Thoracic aorta (tissue), 2 donors: ENCODE data around the gene NMU. TPM values are rescaled to one million over a fixed set of nuclear protein-coding genes. Genes with fewer than 3 reads are reported as not detected.

Experiments used
- ATAC-seq: fragments of 150-250 bp; one replicate; pipeline ENCODE4 v1.8.0; 2017; ENCODE audit warnings: low read depth; ENCODE audit not compliant: insufficient number of reproducible peaks, low FRiP score
- DNase-seq: peaks from one replicate; pipeline ENCODE4 v3.0.0-alpha.2; 2020; ENCODE audit warnings: low spot score
- H3K27ac ChIP-seq, 2 donors: fragments of 200-600 bp; sonication (generic); 1 replicate in 1 of 2; 2 replicates in 1 of 2; pipeline ENCODE4 v1.5.1; 2016; ENCODE audit warnings: mild to moderate bottlenecking in 2 of 2, moderate library complexity in 2 of 2
- H3K27me3 ChIP-seq: fragments of 200-600 bp; sonication (generic); replicated peaks from 2 replicates; pipeline ENCODE4 v1.6.0; 2016; ENCODE audit warnings: mild to moderate bottlenecking; ENCODE audit not compliant: insufficient read depth
- H3K36me3 ChIP-seq: fragments of 200-600 bp; sonication (generic); one replicate; pipeline ENCODE4 v1.5.1; 2016
- H3K4me1 ChIP-seq, 2 donors: fragments of 200-600 bp; sonication (generic); 1 replicate in 1 of 2; 2 replicates in 1 of 2; pipeline versions ENCODE4 v1.5.1 to v1.6.0; 2016; ENCODE audit warnings: low read depth in 2 of 2, mild to moderate bottlenecking in 1 of 2; ENCODE audit not compliant: control insufficient read depth in 1 of 2
- H3K4me3 ChIP-seq: fragments of 200-600 bp; sonication (generic); 2 replicates; pipeline ENCODE4 v1.5.1; 2016; ENCODE audit warnings: mild to moderate bottlenecking
- H3K9me3 ChIP-seq: fragments of 200-600 bp; sonication (generic); 2 replicates; pipeline ENCODE4 v1.5.1; 2016
- CTCF ChIP-seq: fragments of 200-600 bp; sonication (generic); IDR thresholded peaks from one replicate; pipeline ENCODE4 v1.5.1; 2019; ENCODE audit warnings: antibody characterized with exemption
- total RNA-seq, 2 donors: library from RNA; depleted of rRNA; stranded (reverse); fragments of >200 nt; gene quantifications; one replicate each; pipeline versions ENCODE4 v1.1.0 to v1.2.3, GENCODE V29; 2016

NMU gene
- total RNA-seq, 2 donors from 2014 or later, result not detected

- no peak for DNase-seq
- Histone ChIP-seq H3K9me3 (no peaks in the 10 kb centered on the region), H3K27ac (no peak overlapping the region), H3K4me3 (no peak overlapping the region), H3K36me3 (no peaks in the 10 kb centered on the region), H3K4me1 (no peaks in the 10 kb centered on the region), H3K27me3 (no peaks in the 10 kb centered on the region)
- TF ChIP-seq CTCF, result no peak
- no peak for ATAC-seq
Measured at GRCh38 chr4:55608591-55608990, 27.5 kb downstream of the NMU start.

- Histone ChIP-seq H3K36me3 (no peaks in the 10 kb centered on the region), H3K4me3 (no peak overlapping the region), H3K27me3 (no peaks in the 10 kb centered on the region), H3K9me3 (no peaks in the 10 kb centered on the region), H3K27ac (no peak overlapping the region), H3K4me1 (no peaks in the 10 kb centered on the region)
- no peak for TF ChIP-seq CTCF
- ATAC-seq (no peak), DNase-seq (no peak)
Measured at GRCh38 chr4:55604996-55605395, 31.1 kb downstream of the NMU start.

- ATAC-seq, result no peak
- H3K27me3 ChIP-seq, result no peaks in the 10 kb centered on the region
- no peaks in the 10 kb centered on the region for H3K9me3 ChIP-seq
- no peak overlapping the region for H3K4me3 ChIP-seq
- H3K27ac ChIP-seq, result no peak overlapping the region
- no peaks in the 10 kb centered on the region for H3K4me1 ChIP-seq
- H3K36me3 ChIP-seq, result no peaks in the 10 kb centered on the region
- no peak for TF ChIP-seq CTCF
- no peak for DNase-seq
Measured at GRCh38 chr4:55600640-55601039, 35.5 kb downstream of the NMU start.

GRCh38 chr4:55598641-55599040, 37.5 kb downstream of the NMU start:
- Histone ChIP-seq H3K27me3 (no peaks in the 10 kb centered on the region), H3K9me3 (no peaks in the 10 kb centered on the region), H3K27ac (no peak overlapping the region), H3K4me3 (no peak overlapping the region), H3K36me3 (no peaks in the 10 kb centered on the region), H3K4me1 (no peaks in the 10 kb centered on the region)
- no peak for TF ChIP-seq CTCF
- DNase-seq (no peak), ATAC-seq (no peak)

- no peak within 1 kb of the TSS for H3K27ac ChIP-seq
- no peak for TF ChIP-seq CTCF
- ATAC-seq, result no peak
- H3K36me3 ChIP-seq, result no peaks in the 10 kb centered on the region
- no peak within 1 kb of the TSS for H3K4me3 ChIP-seq
- DNase-seq, result no peak
- no peaks in the 10 kb centered on the region for H3K4me1 ChIP-seq
- no peaks in the 10 kb centered on the region for H3K9me3 ChIP-seq
- H3K27me3 ChIP-seq, result no peaks in the 10 kb centered on the region
Measured at GRCh38 chr4:55592014-55592413, 44.1 kb downstream of the NMU start, which contains the start of gene PDCL2. Gene PDCL2, minus strand, starts transcription at chr4:55592245. Its CDS starts 136 bp downstream, at chr4:55592109.
